CD4-positive, alpha-beta T cell treated with Interleukin-1 beta for 1 hour (primary cell): Measurements from ENCODE around the gene RBM5.

ENCODE experiments used
- DNase-seq, 2 donors: peaks; one replicate each; pipeline ENCODE4 v3.0.0-alpha.2; 2020 to 2022

RBM5 gene

GRCh38 chr3:50139308-50139707 is 50.6 kb downstream of the RBM5 start:
- no peak for DNase-seq

GRCh38 chr3:50139718-50140423 is 51.2 kb downstream of the RBM5 start:
- DNase-seq, result no peak

GRCh38 chr3:50140990-50141389 is 52.3 kb downstream of the RBM5 start:
- DNase-seq, result no peak

- DNase-seq, result no peak
Measured at GRCh38 chr3:50146316-50146901, 57.7 kb downstream of the RBM5 start.

- DNase-seq, result no peak
Measured at GRCh38 chr3:50147016-50147415, 58.3 kb downstream of the RBM5 start.

- no peak for DNase-seq
Measured at GRCh38 chr3:50147447-50147846, 58.7 kb downstream of the RBM5 start.

GRCh38 chr3:50147861-50148260 is 59.1 kb downstream of the RBM5 start:
- DNase-seq, result no peak

- no peak for DNase-seq
Measured at GRCh38 chr3:50150404-50150750, 61.7 kb downstream of the RBM5 start.

- no peak for DNase-seq
Measured at GRCh38 chr3:50150863-50151686, 62.4 kb downstream of the RBM5 start.

- DNase-seq, result no peak
Measured at GRCh38 chr3:50151728-50152127, 63.0 kb downstream of the RBM5 start.

- DNase-seq, result no peak
Measured at GRCh38 chr3:50153782-50154475, 65.2 kb downstream of the RBM5 start.

GRCh38 chr3:50154476-50154839 is 65.7 kb downstream of the RBM5 start:
- DNase-seq, result no peak

GRCh38 chr3:50154840-50155490 is 66.2 kb downstream of the RBM5 start, which contains the start of gene SEMA3F:
Gene SEMA3F, plus strand, starts transcription at chr3:50155324. Its CDS starts 4,299 bp downstream, at chr3:50159623.
- DNase-seq, result peak; percentile 75 to 76

- no peak for DNase-seq
Measured at GRCh38 chr3:50155491-50155878, 66.8 kb downstream of the RBM5 start.

GRCh38 chr3:50155891-50156290 is 67.2 kb downstream of the RBM5 start:
- DNase-seq, result no peak

GRCh38 chr3:50156549-50157493 is 68.1 kb downstream of the RBM5 start:
- no peak for DNase-seq

GRCh38 chr3:50157827-50158529 is 69.3 kb downstream of the RBM5 start:
- no peak for DNase-seq

- no peak for DNase-seq
Measured at GRCh38 chr3:50158530-50159146, 69.9 kb downstream of the RBM5 start.

GRCh38 chr3:50160561-50160983 is 71.9 kb downstream of the RBM5 start:
- no peak for DNase-seq

- no peak for DNase-seq
Measured at GRCh38 chr3:50161320-50161719, 72.6 kb downstream of the RBM5 start.
